Nephron (organoid): ENCODE data around the gene GPATCH8.
"Not testable (repeated sequence)": the region's sequence is repeated elsewhere in the genome, so short reads cannot be mapped to it uniquely, and the experiment has no call there.

Experiments used
- H3K27ac Mint-ChIP-seq, 3 experiments: 2 replicates each; pipeline ENCODE4 v1.8.0; 2020; ENCODE audit warnings: mixed read lengths in 3 of 3, mild to moderate bottlenecking in 2 of 3, moderate library complexity in 1 of 3
- H3K27me3 Mint-ChIP-seq: 2 replicates; pipeline ENCODE4 v1.8.0; 2021; ENCODE audit warnings: low read depth, mild to moderate bottlenecking, moderate library complexity, mixed read lengths
- H3K36me3 Mint-ChIP-seq: 2 replicates; pipeline ENCODE4 v1.8.0; 2020; ENCODE audit warnings: low read depth, mixed read lengths
- H3K4me1 Mint-ChIP-seq: 2 replicates; pipeline ENCODE4 v1.8.0; 2020; ENCODE audit warnings: mixed read lengths
- H3K4me3 Mint-ChIP-seq, 3 experiments: 2 replicates each; pipeline ENCODE4 v1.8.0; 2020; ENCODE audit warnings: mild to moderate bottlenecking in 3 of 3, mixed read lengths in 3 of 3, moderate library complexity in 2 of 3
- H3K9me3 Mint-ChIP-seq: 2 replicates; pipeline ENCODE4 v1.8.0; 2020; ENCODE audit warnings: mixed read lengths
- TF ChIP-seq, protein P1 (sequence below), 3 experiments: fragments of 200-600 bp; sonication (generic); IDR thresholded peaks; one replicate each; pipeline ENCODE4 v1.5.0; 2021; ENCODE audit warnings: antibody characterized with exemption in 3 of 3; ENCODE audit not compliant: unreplicated experiment in 3 of 3

GPATCH8 gene

GRCh38 chr17:44527954-44528353, 24.7 kb upstream of the GPATCH8 start:
- H3K4me1 Mint-ChIP-seq: no peaks in the 10 kb centered on the region
- no peaks in the 10 kb centered on the region for H3K36me3 Mint-ChIP-seq
- peaks cover 4% of the 10 kb centered on the region for H3K27me3 Mint-ChIP-seq
- no peak overlapping the region for H3K27ac Mint-ChIP-seq
- TF ChIP-seq, protein P1, sequence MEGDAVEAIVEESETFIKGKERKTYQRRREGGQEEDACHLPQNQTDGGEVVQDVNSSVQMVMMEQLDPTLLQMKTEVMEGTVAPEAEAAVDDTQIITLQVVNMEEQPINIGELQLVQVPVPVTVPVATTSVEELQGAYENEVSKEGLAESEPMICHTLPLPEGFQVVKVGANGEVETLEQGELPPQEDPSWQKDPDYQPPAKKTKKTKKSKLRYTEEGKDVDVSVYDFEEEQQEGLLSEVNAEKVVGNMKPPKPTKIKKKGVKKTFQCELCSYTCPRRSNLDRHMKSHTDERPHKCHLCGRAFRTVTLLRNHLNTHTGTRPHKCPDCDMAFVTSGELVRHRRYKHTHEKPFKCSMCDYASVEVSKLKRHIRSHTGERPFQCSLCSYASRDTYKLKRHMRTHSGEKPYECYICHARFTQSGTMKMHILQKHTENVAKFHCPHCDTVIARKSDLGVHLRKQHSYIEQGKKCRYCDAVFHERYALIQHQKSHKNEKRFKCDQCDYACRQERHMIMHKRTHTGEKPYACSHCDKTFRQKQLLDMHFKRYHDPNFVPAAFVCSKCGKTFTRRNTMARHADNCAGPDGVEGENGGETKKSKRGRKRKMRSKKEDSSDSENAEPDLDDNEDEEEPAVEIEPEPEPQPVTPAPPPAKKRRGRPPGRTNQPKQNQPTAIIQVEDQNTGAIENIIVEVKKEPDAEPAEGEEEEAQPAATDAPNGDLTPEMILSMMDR (IDR thresholded peaks at IDR 0.05; ENCODE audit: unreplicated experiment in 3 of 3): no peak
- no peak overlapping the region for H3K4me3 Mint-ChIP-seq
- H3K9me3 Mint-ChIP-seq: peaks cover 13% of the 10 kb centered on the region

DNA sequence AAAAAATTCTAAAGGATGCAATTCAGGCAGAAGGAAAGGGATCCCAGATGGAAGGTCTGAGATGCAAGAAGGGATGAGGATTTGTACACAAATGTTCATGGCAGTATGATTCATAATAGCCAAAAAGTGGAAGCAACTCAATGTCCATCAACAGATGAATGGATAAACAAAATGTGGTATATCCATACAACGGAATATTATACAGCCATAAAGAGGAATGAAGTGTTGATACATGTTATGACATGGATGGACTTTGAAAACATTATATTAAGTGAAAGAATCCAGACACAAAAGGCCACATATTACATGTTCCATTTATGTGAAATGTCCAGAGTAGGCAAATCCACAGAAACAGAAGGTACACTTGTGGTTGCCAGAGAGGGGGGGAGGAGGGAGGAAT, 23.9 kb upstream of the GPATCH8 start:
- Mint-ChIP-seq H3K4me3 (no peak overlapping the region), H3K27me3 (peaks cover 4% of the 10 kb centered on the region), H3K27ac (no peak overlapping the region), H3K9me3 (peaks cover 13% of the 10 kb centered on the region), H3K4me1 (no peaks in the 10 kb centered on the region), H3K36me3 (no peaks in the 10 kb centered on the region)
- TF ChIP-seq, protein P1 (IDR thresholded peaks at IDR 0.05; ENCODE audit: unreplicated experiment in 3 of 3): no peak

DNA sequence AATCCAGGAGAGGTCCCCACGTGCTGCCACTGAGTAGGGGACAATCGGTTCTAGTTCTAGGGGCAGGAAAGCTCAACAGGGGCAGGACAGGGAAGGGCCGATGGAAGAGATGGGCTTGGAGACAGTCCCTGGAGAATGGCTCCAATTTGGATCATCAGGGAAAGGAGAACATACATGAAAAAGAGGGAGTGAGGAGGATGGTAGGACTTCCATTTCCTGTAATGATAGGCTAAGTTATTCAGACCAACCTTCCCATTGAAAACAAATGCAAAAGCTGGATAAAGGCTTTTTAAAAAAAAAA, 20.4 kb upstream of the GPATCH8 start:
- no peaks in the 10 kb centered on the region for H3K4me1 Mint-ChIP-seq
- TF ChIP-seq, protein P1 (IDR thresholded peaks at IDR 0.05; ENCODE audit: unreplicated experiment in 3 of 3): no peak
- H3K36me3 Mint-ChIP-seq: no peaks in the 10 kb centered on the region
- no peak overlapping the region for H3K4me3 Mint-ChIP-seq
- H3K9me3 Mint-ChIP-seq: peaks cover 13% of the 10 kb centered on the region
- peaks cover 5% of the 10 kb centered on the region for H3K27me3 Mint-ChIP-seq
- no peak overlapping the region for H3K27ac Mint-ChIP-seq

GRCh38 chr17:44522883-44523671, 19.9 kb upstream of the GPATCH8 start:
- H3K36me3 Mint-ChIP-seq: no peaks in the 10 kb centered on the region
- no peak overlapping the region for H3K4me3 Mint-ChIP-seq

GRCh38 chr17:44518032-44518431, 14.8 kb upstream of the GPATCH8 start:
- TF ChIP-seq, protein P1 (IDR thresholded peaks at IDR 0.05; ENCODE audit: unreplicated experiment in 3 of 3): no peak
- no peaks in the 10 kb centered on the region for H3K36me3 Mint-ChIP-seq
- H3K27ac Mint-ChIP-seq: no peak overlapping the region
- no peaks in the 10 kb centered on the region for H3K4me1 Mint-ChIP-seq
- H3K9me3 Mint-ChIP-seq: no peaks in the 10 kb centered on the region
- peaks cover 11% of the 10 kb centered on the region for H3K27me3 Mint-ChIP-seq
- H3K4me3 Mint-ChIP-seq: no peak overlapping the region

More at GRCh38 chr17:44522883-44523671, 19.9 kb upstream of the GPATCH8 start:
- peaks cover 13% of the 10 kb centered on the region for H3K9me3 Mint-ChIP-seq
- H3K27ac Mint-ChIP-seq: no peak overlapping the region
- H3K27me3 Mint-ChIP-seq: peaks cover 8% of the 10 kb centered on the region
- TF ChIP-seq, protein P1 (IDR thresholded peaks at IDR 0.05; ENCODE audit: unreplicated experiment in 3 of 3): peak in 2 of 3 experiments; percentile 27 to 31
- H3K4me1 Mint-ChIP-seq: no peaks in the 10 kb centered on the region

DNA sequence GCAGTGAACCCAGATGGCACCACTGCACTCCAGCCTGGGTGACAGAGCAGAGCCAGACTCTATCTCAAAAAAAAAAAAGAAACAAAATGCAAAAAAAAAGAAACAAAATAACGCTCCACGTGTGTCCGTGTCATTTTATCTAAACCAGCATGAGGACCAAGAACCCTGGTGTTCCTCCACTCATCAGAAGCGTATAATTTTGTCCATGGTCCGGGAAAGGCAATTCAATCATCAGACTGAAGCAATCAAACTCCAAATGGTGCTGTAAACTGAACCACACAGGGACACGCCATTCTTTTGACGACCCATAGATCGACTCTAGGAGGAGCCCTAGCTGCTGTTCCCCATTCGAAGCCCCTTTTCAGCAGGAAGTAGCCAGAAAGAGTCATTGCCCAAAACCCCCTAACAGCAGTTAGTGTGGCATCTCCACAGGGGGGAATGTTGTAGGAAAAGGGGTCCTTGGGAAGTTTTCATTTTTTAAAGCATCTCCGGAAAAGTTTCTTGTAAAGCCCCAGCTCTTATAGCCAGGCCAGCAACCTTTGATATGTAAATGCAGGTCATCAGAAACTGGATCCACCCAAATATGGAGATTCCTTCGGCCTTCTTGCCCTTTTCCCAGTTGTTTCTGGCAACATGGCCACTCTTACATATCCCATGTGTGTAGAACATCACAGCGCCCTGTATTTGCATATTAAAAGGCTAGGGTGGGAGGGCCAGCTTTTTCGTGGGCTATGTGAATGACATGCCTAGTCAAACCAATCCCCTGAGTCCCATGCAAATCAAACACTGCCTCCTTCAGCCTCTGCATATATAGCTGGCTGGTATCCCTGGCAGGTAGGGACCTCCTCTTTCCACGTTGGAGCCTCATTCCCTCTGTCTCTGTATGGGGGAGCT, 8.3 kb upstream of the GPATCH8 start:
- Mint-ChIP-seq H3K4me1 (peaks cover 11% of the 10 kb centered on the region), H3K27me3 (peaks cover 11% of the 10 kb centered on the region), H3K27ac (peak overlapping the region; percentile 38 to 73 (median 65)), H3K4me3 (peak overlapping the region; percentile 26 to 66 (median 30))
- H3K36me3 Mint-ChIP-seq, H3K9me3 Mint-ChIP-seq: not testable (repeated sequence)

DNA sequence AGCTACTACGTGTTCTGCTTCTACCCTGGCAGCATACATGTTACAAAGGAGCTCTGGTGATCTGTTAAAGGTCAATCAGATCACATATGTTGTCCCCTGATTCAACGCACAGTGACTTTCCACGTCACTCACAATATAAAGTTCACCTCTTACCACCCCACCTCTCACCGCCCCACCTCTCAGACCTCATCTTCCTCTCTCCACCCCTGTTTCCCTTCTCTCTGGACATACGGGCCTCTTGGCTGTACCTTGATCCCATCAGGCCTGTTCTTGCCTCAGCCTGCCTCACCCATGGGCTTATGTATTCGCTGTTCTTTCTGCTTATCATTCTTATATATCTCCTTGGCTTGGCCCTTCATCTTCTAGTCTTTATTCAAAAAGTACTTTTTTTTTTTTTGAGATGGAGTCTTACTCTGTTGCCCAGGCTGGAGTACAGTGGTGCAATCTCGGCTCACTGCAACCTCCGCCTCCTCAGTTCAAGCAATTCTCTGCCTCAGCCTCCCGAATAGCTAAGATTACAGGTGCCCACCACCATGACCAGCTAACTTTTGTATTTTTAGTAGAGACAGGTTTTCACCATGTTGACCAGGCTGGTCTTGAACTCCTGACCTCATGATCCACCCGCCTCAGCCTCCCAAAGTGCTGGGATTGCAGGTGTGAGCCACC, 3.9 kb upstream of the GPATCH8 start:
- Mint-ChIP-seq H3K27me3 (peaks cover 11% of the 10 kb centered on the region), H3K27ac (peak overlapping the region in 2 of 3 experiments; percentile 29 to 40), H3K4me1 (peaks cover 11% of the 10 kb centered on the region), H3K4me3 (peak overlapping the region in 2 of 3 experiments; percentile 26 to 42)
- H3K36me3 Mint-ChIP-seq, H3K9me3 Mint-ChIP-seq: not testable (repeated sequence)
